ENCODE results near the gene CPSF6.

DNA sequence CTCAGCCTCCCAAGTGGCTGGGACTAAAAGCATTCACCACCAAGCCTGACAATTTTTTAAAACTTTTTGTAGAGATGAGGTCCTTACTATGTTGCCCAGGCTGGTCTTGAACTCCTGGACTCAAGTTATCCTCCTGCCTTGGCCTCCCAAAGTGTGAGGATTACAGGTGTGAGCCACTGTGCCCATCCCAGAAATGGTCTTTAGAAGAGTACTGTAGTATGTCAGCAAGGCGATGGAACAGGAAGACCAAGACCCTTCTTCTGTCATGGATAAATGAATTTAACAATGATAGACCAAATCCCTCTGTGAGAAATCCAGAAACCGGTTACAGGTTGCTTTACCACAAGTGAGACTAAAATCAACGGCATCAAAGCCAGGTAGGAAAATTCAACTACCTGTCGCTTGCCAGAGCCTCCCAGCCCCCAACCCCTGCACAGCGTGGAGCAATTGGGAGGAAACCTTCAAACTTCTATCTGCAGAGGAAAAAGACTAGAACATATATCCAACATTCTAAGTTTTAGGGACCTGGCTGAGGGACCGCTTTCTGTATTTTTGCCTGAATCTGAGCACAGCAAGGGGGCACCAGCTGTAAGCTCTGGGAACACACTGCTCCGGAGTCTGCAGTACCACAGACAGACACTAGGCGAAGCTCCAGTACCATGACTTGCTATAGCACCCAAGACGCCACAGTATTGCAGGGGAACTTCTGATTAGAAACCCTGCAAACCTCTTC is 51.3 kb downstream of the CPSF6 start:
- TF ChIP-seq GABPA (IDR thresholded peaks at IDR 0.05; ENCODE audit: borderline replicate concordance, insufficient read depth, low read length) (no peak), POLR2AphosphoS5 (IDR thresholded peaks at IDR 0.05; ENCODE audit: low read depth, low read length) (no peak), NRF1 (IDR thresholded peaks at IDR 0.05; ENCODE audit: low read depth, low read length) (no peak), EZH2 (IDR thresholded peaks at IDR 0.05; ENCODE audit: low read depth, low read length, severe bottlenecking) (no peak), KDM1A (IDR thresholded peaks at IDR 0.05; ENCODE audit: borderline replicate concordance, low read length) (no peak), GTF2F1 (IDR thresholded peaks at IDR 0.05; ENCODE audit: borderline replicate concordance, low read depth, low read length) (no peak), TEAD4 (IDR thresholded peaks at IDR 0.05; ENCODE audit: low read depth, low read length) (no peak), EP300 (IDR thresholded peaks at IDR 0.05; ENCODE audit: borderline replicate concordance in 1 of 2, low read depth in 2 of 2, low read length in 2 of 2) (no peak), KDM5A (IDR thresholded peaks at IDR 0.05; ENCODE audit: low read length) (no peak), CEBPB (IDR thresholded peaks at IDR 0.05; ENCODE audit: low read depth, low read length) (no peak)
- TF ChIP-seq, protein P1, sequence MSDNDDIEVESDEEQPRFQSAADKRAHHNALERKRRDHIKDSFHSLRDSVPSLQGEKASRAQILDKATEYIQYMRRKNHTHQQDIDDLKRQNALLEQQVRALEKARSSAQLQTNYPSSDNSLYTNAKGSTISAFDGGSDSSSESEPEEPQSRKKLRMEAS (IDR thresholded peaks at IDR 0.05) = no peak
- TF ChIP-seq, protein P2, sequence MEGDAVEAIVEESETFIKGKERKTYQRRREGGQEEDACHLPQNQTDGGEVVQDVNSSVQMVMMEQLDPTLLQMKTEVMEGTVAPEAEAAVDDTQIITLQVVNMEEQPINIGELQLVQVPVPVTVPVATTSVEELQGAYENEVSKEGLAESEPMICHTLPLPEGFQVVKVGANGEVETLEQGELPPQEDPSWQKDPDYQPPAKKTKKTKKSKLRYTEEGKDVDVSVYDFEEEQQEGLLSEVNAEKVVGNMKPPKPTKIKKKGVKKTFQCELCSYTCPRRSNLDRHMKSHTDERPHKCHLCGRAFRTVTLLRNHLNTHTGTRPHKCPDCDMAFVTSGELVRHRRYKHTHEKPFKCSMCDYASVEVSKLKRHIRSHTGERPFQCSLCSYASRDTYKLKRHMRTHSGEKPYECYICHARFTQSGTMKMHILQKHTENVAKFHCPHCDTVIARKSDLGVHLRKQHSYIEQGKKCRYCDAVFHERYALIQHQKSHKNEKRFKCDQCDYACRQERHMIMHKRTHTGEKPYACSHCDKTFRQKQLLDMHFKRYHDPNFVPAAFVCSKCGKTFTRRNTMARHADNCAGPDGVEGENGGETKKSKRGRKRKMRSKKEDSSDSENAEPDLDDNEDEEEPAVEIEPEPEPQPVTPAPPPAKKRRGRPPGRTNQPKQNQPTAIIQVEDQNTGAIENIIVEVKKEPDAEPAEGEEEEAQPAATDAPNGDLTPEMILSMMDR (IDR thresholded peaks at IDR 0.05; ENCODE audit: control extremely low read depth in 1 of 3, insufficient read depth in 1 of 3, low read depth in 1 of 3, low read length in 3 of 3) = peak; percentile 89 to 100 (median 98)
